NCI-H345 treated with DMSO at 0.1 percent for 48 hours (cell line): ENCODE results near the gene XIAP.
A peak's percentile ranks its signal among the peaks of the same experiment; 100 is the strongest.
"Not testable (repeated sequence)": the region's sequence is repeated elsewhere in the genome, so short reads cannot be mapped to it uniquely, and the experiment has no call there.

Source experiments
- DNase-seq: peaks from one replicate; lab custom pipeline; 2025; ENCODE audit not compliant: unreplicated experiment; lab: John Stamatoyannopoulos, UW

Gene XIAP

DNA sequence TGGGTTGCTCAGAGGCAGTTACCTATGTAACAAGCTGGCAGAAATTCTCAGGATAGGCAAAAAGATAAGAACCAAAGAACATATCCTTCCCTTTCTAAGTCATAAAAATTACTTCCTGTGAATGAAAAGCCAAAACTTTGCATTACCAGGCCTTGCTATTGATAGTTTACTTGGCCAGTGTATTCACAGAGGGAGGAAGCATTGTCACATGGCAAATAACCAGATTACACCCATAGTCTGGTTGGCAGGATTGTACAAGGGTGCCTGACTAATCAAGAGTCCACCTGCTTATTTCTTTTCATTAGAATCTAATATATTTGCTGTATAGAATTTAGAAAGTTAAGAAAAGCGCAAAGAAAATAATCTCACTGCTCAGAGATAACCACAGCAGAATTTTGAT lies 14.1 kb downstream of the XIAP start:
- DNase-seq: no peak

DNA sequence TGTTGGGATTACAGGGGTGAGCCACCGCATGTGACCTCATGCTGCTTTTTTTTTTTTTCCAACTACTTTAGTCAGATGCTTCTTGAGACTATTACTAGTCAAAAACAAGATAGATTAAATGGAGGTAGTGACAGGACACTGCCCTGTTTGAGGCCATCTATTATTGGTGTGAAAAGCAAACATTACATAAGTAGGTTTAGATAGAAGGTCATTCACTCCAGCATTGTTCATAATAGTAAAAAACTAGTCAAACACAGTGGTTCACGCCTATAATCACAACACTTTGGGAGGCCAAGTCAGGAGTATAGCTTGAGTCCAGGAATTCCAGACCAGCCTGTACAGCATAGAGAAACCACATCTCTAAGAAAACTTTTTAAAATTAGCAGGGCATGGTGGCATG lies 16.3 kb downstream of the XIAP start:
- no peak for DNase-seq

DNA sequence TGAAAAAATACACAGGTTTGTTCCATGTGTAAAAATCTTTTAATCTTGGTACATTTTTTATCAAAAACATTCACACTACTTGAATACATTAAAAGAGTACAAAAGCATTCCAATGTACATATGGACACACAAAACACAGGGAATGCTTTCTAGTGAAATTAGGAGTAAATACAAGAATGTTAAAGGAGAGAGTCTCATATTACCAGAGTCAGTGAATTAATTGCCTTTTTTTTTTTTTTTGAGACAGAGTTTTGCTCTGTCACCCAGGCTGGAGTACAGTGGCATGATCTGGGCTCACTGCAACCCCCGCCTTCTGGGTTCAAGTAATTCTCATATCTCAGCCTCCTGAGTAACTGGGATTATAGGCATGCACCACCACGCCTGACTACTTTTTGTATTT lies 17.0 kb downstream of the XIAP start:
- no peak for DNase-seq

DNA sequence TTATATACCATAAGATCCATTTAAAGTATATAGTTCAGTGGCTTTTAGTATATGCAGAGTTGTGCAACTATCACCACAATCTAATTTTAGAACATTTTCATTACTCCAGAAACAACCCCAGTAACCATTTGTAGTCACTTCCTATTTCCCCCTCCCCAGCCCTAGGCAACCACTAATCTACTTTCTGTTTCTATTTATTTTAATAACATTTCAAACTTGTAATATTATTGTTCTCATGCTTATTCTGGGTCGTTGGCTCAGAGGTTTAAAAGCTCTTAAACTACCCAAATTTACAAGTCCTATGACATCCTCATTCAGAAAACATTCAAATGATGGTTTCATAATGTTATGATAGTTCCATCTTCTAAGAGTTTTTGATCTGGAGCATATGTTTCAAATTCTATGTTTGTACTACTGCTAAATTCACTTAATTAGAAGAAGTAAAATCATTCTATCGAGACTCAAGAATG lies 18.4 kb downstream of the XIAP start:
- no peak for DNase-seq

DNA sequence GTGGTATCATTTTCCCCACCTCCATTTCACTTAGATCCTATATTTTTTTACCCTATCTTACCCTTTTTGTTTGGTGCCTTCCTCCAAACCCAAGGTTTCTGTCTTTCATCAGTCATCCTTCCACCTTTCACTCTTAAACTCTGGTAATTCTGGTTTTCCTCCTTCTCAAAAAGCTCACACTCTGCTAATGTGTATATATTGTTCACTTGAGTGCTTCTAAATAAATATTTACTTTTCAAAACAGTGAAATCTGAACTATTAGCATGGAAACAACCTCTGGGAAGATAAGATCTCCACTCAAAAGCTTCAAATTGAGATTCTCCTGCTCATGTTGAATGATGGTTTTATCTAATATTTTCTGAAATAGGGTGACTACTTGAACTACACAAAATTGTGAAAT lies 21.5 kb downstream of the XIAP start:
- DNase-seq: no peak

DNA sequence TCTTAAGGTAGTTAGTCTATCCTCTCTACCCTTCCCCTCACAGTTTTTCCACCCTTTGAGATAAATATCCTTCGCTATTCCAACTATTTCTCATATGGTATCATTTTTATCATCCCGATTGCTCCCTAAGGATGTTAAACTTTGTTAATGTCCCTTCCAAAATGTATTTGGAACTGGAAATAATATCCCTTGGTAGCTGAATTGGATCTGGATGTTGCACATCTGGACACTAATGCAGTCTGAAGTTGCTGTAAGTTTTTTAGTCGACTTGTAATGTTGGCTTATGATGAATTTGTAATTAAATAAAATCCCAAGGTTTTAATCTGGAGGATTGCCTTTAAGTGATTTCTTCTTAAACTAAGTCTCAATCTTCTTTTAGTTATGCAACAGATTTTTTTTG lies 22.5 kb downstream of the XIAP start:
- DNase-seq: no peak

DNA sequence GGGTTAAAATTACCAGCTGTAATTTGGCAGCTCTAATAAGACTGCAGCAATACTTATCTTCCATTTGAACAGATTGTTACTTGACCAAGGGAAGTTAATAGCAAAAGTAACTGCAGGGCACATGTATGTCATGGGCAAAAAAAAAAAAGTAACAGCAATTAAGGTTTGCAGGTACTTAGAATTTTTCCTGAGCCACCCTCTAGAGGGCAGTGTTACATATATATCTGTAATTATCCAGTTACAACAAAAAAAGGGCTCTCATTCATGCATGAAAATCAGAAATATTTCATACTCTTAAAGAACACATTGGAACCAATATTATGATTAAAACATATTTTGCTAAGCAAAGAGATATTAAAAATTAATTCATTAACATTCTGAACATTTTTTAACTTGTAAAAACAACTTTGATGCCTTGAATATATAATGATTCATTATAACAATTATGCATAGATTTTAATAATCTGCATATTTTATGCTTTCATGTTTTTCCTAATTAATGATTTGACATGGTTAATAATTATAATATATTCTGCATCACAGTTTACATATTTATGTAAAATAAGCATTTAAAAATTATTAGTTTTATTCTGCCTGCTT lies 25.1 kb downstream of the XIAP start:
- peak; percentile 3 for DNase-seq

DNA sequence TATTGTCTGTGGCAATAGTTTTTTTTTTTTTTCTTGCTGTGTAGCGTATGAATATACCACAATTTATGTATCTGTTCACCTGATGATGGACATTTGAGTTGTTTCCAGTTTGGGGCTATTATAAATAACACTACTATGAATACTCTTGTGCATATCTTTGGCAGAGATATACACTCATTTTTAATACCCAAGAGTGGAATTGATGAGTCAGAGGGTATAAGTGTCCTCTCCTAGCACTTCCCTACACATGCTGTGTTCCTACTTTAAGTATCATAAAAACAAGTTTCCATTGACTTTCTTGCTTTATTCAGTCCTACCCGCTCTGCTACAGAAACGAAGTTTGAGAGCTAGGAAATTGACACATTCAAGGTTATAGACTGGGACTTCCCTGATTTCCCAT lies 39.8 kb downstream of the XIAP start:
- DNase-seq: no peak

DNA sequence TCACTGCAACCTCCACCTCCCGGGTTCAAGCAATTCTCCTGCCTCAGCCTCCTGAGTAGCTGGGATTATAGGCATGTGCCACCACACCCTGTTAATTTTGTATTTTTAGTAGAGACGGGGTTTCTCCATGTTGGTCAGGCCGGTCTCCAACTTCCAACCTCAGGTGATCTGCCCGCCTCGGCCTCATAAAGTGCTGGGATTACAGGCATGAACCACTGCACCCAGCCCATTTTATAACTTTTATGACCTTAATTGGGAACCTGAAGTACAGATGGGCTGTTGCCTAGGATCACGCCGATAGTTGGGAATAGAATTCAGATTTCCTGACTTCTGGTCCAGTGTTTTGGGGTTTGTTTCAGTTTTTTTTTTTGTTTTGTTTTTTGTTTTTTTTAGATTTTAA lies 43.4 kb downstream of the XIAP start:
- not testable (repeated sequence) for DNase-seq

DNA sequence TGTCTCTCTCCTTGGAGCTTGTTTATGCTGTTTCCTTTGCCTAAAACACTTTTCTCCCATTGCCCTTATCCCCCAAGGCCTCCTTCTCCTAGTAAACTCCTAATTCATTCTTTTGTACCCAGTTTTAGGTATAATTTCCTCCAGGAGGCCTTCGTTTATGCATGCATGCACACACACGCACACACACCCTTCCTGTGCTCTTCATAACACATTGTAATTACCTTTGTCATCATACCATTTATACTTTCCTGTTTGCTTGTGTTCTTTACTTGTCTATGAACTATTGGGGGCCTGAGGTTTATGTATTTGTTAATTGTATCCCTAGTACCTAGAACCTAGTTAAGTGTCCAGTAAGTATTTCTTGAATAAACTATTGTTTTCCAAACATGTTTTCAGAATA lies 45.5 kb downstream of the XIAP start:
- no peak for DNase-seq

DNA sequence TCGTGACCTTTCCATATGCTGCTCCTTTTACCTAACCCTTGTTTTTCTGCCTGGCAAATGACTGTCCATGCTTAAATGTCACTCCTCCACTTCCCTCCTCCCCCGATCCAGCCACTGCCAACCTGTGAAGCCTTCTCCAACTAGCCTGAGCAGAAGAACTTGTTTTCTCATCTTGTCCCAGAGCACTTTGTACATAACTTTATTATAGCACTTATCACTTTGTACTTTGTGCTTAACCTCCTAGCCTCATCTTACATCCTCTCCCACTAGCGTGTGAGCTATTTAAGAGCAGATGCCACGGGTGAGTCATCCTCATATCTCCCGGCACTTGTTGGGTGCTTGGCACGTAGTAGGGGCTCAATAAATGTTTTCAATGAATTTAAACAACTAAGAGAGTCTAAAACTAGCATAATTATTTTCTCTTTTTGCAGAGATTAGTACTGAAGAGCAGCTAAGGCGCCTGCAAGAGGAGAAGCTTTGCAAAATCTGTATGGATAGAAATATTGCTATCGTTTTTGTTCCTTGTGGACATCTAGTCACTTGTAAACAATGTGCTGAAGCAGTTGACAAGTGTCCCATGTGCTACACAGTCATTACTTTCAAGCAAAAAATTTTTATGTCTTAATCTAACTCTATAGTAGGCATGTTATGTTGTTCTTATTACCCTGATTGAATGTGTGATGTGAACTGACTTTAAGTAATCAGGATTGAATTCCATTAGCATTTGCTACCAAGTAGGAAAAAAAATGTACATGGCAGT lies 46.9 kb downstream of the XIAP start:
- DNase-seq: no peak

DNA sequence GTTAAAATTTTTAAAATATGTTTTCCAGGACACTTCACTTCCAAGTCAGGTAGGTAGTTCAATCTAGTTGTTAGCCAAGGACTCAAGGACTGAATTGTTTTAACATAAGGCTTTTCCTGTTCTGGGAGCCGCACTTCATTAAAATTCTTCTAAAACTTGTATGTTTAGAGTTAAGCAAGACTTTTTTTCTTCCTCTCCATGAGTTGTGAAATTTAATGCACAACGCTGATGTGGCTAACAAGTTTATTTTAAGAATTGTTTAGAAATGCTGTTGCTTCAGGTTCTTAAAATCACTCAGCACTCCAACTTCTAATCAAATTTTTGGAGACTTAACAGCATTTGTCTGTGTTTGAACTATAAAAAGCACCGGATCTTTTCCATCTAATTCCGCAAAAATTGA lies 49.7 kb downstream of the XIAP start:
- DNase-seq: no peak

DNA sequence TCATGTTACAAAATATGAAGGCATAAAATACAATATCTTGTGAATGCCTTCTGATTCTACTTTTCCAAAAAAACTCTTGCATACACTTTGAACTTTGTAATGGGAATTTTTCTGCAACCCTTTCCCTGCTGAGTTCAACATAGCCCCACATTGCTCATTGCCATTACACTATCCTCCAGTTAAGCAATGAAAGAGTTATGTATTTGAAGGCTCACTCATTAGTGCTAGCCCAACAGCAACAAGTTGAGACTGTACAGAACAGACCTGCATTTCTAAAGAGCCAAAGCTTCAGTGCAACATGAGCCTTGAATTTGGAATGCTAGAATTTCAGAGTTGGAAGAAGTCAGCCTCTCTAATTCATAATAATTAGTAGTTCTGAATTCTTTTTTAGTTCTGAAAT lies 57.2 kb downstream of the XIAP start:
- DNase-seq: no peak

DNA sequence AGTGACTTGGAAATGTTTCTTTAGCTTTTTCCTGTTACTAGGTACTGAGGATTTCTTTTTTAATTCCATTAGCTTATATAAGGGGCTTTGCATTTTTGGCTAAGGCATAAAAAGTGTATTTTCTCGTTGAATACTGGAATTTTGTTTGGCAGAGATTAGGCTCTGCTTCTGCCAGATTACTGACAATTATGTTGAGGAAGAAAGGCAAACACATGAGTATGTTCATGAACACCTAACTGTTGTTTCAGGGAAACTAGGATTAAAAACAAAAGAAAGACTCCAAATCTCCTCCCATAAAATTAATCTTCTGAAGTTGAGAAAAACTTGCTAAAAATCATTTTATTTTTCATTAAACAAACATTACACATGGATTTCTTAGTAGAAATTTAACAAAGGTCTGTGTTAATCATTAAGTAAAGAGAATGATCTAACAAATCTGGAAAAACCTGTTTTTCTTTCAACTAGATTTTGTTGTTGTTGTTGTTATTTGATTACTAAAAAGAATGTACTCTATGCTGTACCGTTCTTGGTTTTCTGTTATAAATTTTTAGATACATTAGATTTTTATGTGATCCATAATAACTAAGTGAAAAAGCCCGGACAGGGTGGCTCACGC lies 58.4 kb downstream of the XIAP start:
- no peak for DNase-seq

DNA sequence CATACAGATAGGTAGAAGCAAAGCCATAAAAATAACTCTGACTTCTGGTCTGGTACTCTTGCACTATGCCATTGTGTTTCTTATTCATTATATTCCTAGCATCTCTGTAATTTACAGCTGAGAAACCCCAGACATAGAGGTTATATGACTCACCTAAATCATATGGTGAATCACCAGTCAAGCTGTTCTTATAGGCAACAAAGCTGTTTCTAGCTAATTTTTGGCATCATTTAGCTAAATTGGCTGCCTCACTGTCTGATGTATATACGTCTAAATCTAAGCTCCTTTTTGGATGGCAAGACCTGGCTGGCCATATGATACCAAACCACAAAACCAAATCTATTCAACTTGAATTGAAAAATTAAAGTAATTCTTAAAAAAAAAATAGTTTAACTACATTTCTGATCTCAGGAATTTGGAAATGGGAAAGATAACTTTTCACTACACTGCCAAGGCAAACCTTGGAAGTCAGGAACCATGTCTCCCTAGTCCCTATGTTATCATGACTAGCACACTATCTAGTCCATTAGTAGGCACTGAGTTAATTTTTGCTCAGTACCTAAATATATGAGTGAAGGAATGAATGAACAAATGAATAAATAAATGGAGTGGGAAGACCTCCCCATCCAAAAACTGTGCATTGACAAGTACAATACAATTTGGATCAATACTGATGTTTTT lies 60.4 kb downstream of the XIAP start:
- DNase-seq: no peak

DNA sequence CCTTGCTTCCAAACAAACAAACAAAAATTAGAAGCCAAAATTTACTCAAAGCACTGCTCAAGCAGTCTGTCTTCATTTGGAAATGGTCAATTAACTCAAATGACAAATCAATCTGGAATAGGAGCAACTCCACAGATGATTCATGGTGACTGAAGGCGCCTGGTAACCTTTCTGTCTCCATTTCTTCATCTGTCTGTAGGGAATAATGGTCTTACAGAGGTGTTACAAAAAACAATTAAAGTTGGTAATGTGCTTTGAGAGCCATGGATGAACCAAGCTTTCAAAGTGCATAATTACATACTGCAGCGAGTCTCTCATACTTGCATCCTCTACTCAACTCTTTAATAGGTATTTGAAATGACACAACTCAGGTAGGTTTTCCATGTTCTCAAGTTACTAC lies 63.4 kb downstream of the XIAP start:
- no peak for DNase-seq

DNA sequence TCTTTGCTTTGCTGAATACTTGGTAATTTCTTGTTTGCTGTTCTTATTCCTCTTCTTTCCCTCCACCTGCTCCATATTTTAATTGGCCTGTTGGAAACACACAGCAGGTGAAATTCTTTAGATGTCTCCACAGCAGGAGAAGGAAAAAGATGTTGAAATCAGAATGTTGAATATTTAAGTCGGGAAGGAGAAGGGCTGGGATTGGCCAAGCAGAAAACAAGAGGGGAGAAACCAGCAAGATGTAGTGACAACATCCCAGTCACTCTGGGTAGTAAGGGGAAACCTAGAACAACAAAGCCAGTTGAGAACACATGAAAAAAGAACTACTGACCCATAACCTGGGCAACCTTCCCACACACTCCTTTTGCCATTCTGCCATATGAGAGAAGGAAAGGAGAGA lies 64.3 kb downstream of the XIAP start:
- DNase-seq: no peak

DNA sequence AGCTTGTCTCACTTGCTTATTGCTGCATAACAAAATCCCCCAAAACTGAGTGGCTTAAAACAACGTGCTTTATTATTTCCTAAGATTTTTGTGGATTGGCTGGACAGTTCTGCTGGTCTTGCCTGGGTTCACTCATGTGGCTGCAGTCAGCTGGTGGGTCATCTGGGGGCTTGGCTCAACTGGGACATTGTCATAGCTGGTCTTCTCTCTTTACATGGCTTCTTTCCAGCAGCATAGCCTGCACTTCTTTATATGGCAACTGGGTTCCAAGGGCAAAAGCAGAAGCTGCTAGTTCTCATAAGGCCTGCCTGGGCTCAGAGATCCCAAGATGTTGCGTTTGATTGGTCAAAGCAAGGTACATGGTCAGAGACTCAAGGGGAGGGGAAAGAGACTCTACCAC lies 68.0 kb downstream of the XIAP start:
- no peak for DNase-seq

DNA sequence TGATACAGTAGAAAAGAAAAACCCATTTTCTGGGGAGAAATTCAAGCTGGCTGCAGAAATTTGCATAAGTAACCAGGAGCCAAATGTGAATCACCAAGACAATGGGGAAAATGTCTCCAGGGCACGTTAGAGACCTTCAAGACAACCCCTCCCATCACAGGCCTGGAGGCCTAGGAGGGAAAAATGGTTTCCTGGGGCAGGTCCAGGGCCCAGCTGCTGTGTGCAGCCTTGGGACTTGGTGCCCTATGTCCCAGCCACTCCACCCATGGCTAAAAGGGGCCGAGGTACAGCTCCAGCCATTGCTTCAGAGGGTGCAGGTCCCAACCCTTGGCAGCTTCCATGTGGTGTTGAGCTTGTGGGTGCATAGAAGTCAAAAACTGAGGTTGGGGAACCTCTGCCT lies 72.2 kb downstream of the XIAP start:
- DNase-seq: not testable (repeated sequence)

DNA sequence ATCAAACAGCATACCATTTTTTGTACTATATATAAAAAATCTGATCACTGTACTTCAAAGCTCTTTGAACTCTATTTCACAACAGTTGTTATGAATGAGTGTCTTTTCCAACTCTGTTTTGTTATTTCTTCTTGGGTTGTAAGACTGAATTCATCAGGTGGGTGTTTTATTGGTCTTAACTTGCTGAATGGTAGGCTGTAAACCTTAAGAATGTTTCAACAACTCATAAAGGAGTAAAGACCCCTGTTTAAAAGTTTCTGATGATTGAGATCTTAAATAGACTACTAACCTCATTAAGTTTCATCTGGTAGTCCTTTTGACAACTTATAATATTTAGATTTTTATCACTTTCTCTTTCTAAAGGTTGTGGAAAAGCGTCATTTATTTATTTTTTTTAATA lies 83.2 kb downstream of the XIAP start:
- no peak for DNase-seq

DNA sequence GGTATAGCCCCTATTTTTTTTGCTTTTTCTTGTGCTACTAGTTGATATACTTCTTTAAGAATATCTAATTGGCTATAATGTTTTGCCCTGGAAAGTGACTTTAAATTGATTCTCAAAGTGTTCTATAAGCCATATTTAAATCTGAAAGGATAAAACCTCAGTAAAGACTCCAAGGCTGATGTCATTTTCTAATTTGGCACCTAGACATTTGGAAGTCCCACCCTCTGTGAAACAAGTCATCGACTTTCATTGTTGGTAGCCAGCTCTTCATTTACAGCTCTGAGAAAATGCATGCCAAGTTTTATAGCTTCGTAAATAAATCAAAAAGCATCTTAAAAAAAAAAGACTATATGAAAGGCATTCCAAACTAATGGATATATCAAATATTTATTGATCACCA lies 83.6 kb downstream of the XIAP start:
- no peak for DNase-seq

DNA sequence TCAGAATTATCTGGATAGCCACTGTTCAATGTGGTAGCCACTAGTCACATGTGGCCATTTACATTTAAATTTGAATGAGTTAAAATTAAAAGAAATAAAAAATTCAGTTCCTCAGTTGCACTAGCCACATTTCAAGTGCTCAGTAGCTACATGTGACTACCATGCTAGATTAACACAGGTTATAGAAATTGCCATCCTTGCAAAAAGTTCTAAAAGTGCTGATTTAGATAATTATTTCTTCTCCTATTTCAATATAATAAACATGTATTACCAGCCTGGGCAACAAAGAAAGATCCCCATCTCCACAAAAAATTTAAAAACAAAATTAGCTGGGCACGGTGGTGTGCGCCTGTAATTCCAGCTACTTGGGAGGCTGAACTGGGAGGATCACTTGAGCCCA lies 90.0 kb downstream of the XIAP start:
- no peak for DNase-seq
